ENCODE measurements around the gene MADCAM1. TPM values are rescaled to one million over a fixed set of nuclear protein-coding genes. Genes with fewer than 3 reads are reported as not detected.
A peak's percentile ranks its signal among the peaks of the same experiment; 100 is the strongest.

Gene MADCAM1
- polyA plus RNA-seq, 1 experiment = not detected

- peaks cover 3% of the 10 kb centered on the region for H3K27me3 ChIP-seq (ENCODE audit: control insufficient read depth, insufficient read depth, low read length)
- peak overlapping the region; percentile 57 for H3K27ac ChIP-seq (ENCODE audit: low read depth, low read length)
- peak; percentile 47 for DNase-seq (ENCODE audit: low read depth, low spot score)
- peaks cover 4% of the 10 kb centered on the region; the same call in 1 of the 2 replicates for H3K9me3 ChIP-seq (ENCODE audit: control insufficient read depth, insufficient read depth, low read length)
- TF ChIP-seq CTCF (IDR thresholded peaks at IDR 0.05; ENCODE audit: low read depth, low read length) = no peak
- ChIA-PET CTCF (interaction anchor here (1.0 to 4.2 kb wide), 4 partner anchors 10 to 25 kb away, joined by 3 to 29 read pairs (median 10); partner anchors contain the start of gene TPGS1), POLR2A (interaction anchor here (0.6 to 2.2 kb wide), 7 partner anchors 20 to 44 kb away, joined by 3 to 8 read pairs (median 5); partner anchors contain the start of gene BSG)
- peak overlapping the region; percentile 82 for H3K4me3 ChIP-seq (ENCODE audit: low read depth, low read length)
These were observed 34.9 kb downstream of the MADCAM1 start for GRCh38 chr19:531009-531752.

GRCh38 chr19:531753-532560, 35.7 kb downstream of the MADCAM1 start, which contains the start of gene CDC34:
Gene CDC34 (plus strand): TSS chr19:531760. CDS start chr19:531932, 172 bp downstream.
- no peak for TF ChIP-seq CTCF (IDR thresholded peaks at IDR 0.05; ENCODE audit: low read depth, low read length)
- peak within 1 kb of the TSS; percentile 70 for H3K27ac ChIP-seq (ENCODE audit: low read depth, low read length)
- POLR2A ChIA-PET = interaction anchor here (0.6 to 2.2 kb wide), 7 partner anchors 20 to 44 kb away, joined by 3 to 8 read pairs (median 5); partner anchors contain the start of gene BSG
- CTCF ChIA-PET = interaction anchor here (0.6 to 4.2 kb wide), 6 partner anchors 10 to 200 kb away, joined by 3 to 29 read pairs (median 3); no protein-coding TSS in a partner anchor
- no peaks in the 10 kb centered on the region for H3K27me3 ChIP-seq (ENCODE audit: control insufficient read depth, insufficient read depth, low read length)
- peak within 1 kb of the TSS; percentile 82 for H3K4me3 ChIP-seq (ENCODE audit: low read depth, low read length)
- DNase-seq (ENCODE audit: low read depth, low spot score) = no peak
- peaks cover 4% of the 10 kb centered on the region; the same call in 1 of the 2 replicates for H3K9me3 ChIP-seq (ENCODE audit: control insufficient read depth, insufficient read depth, low read length)

- Histone ChIP-seq H3K4me3 (ENCODE audit: low read depth, low read length) (peak overlapping the region; percentile 82), H3K27me3 (ENCODE audit: control insufficient read depth, insufficient read depth, low read length) (no peaks in the 10 kb centered on the region), H3K9me3 (ENCODE audit: control insufficient read depth, insufficient read depth, low read length) (peaks cover 4% of the 10 kb centered on the region; the same call in 1 of the 2 replicates), H3K27ac (ENCODE audit: low read depth, low read length) (peak overlapping the region; percentile 70)
- ChIA-PET POLR2A (interaction anchor here (1.2 to 2.2 kb wide), 3 partner anchors 39 to 43 kb away, joined by 5 to 8 read pairs (median 6); partner anchors contain the start of gene BSG), CTCF (interaction anchor here (0.6 to 4.2 kb wide), 8 partner anchors 22 to 1516 kb away, joined by 3 to 29 read pairs (median 3); no protein-coding TSS in a partner anchor)
- no peak for DNase-seq (ENCODE audit: low read depth, low spot score)
- TF ChIP-seq CTCF (IDR thresholded peaks at IDR 0.05; ENCODE audit: low read depth, low read length) = peak; percentile 68
These were observed 36.5 kb downstream of the MADCAM1 start for GRCh38 chr19:532561-533363.

GRCh38 chr19:533364-534058, 37.2 kb downstream of the MADCAM1 start:
- no peak for TF ChIP-seq CTCF (IDR thresholded peaks at IDR 0.05; ENCODE audit: low read depth, low read length)
- H3K27me3 ChIP-seq (ENCODE audit: control insufficient read depth, insufficient read depth, low read length) = no peaks in the 10 kb centered on the region
- H3K27ac ChIP-seq (ENCODE audit: low read depth, low read length) = peak overlapping the region; percentile 70
- POLR2A ChIA-PET = interaction anchor here (1.2 to 2.2 kb wide), 2 partner anchors 39 to 42 kb away, joined by 5 to 8 read pairs; partner anchors contain the start of gene BSG
- CTCF ChIA-PET = interaction anchor here (0.6 to 4.2 kb wide), 4 partner anchors 23 to 1515 kb away, joined by 3 to 29 read pairs (median 4); no protein-coding TSS in a partner anchor
- peak overlapping the region; percentile 82 for H3K4me3 ChIP-seq (ENCODE audit: low read depth, low read length)
- H3K9me3 ChIP-seq (ENCODE audit: control insufficient read depth, insufficient read depth, low read length) = peaks cover 3% of the 10 kb centered on the region; the same call in 1 of the 2 replicates
- no peak for DNase-seq (ENCODE audit: low read depth, low spot score)

Data from AG04450 (cell line).